ENCODE data around the gene UIMC1.

The UIMC1 gene

DNA sequence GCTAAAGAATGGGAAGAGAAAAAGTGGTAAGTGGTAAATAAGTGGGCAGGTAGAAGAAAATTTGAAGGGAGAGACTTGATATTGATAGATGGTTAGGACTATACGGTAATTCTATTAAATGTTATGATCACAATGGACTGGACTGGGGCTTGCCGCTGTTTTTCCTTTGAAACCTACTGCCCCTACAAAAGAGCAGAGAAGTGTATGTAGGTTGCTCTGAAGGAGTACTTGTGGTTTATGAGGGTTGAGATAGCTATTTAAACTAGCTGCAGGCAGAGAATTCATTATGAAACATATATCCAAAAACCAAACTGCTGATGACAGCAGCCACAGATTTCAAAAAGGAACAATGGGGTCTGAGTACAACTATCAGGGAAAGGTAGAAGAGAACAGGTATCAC is 90.7 kb downstream of the UIMC1 start:
- Histone ChIP-seq H3K9me2 (replicated peaks; ENCODE audit: control insufficient read depth, low read length) (no peaks in the 10 kb centered on the region), H3K79me2 (ENCODE audit: control insufficient read depth, low read length) (no peaks in the 10 kb centered on the region), H3K9me3 (ENCODE audit: control insufficient read depth, insufficient read depth, low read length) (no peaks in the 10 kb centered on the region), H3K4me2 (ENCODE audit: low read length) (no peak overlapping the region), H3K27me3 (ENCODE audit: control insufficient read depth, low read length) (no peaks in the 10 kb centered on the region), H3F3A (ENCODE audit: control insufficient read depth, insufficient read depth) (0 out of 2 replicates have a peak, but pooled peaks cover 2% of the 10 kb centered on the region), H4K20me1 (ENCODE audit: control insufficient read depth, insufficient read depth, low read depth, low read length) (no peaks in the 10 kb centered on the region; the same call in none of the 2 replicates), H3K4me3 (ENCODE audit: low read length) (no peak overlapping the region), H3K36me3 (ENCODE audit: control insufficient read depth, low read length) (peaks cover 72% of the 10 kb centered on the region), H3K4me1 (ENCODE audit: control insufficient read depth, low read length) (no peaks in the 10 kb centered on the region), H3K27ac (ENCODE audit: low read depth, low read length) (no peak overlapping the region)
- TF ChIP-seq, protein P1, sequence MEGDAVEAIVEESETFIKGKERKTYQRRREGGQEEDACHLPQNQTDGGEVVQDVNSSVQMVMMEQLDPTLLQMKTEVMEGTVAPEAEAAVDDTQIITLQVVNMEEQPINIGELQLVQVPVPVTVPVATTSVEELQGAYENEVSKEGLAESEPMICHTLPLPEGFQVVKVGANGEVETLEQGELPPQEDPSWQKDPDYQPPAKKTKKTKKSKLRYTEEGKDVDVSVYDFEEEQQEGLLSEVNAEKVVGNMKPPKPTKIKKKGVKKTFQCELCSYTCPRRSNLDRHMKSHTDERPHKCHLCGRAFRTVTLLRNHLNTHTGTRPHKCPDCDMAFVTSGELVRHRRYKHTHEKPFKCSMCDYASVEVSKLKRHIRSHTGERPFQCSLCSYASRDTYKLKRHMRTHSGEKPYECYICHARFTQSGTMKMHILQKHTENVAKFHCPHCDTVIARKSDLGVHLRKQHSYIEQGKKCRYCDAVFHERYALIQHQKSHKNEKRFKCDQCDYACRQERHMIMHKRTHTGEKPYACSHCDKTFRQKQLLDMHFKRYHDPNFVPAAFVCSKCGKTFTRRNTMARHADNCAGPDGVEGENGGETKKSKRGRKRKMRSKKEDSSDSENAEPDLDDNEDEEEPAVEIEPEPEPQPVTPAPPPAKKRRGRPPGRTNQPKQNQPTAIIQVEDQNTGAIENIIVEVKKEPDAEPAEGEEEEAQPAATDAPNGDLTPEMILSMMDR (IDR thresholded peaks at IDR 0.05; ENCODE audit: low read depth, low read length, poor library complexity, severe bottlenecking), result no peak
- TF ChIP-seq EZH2phosphoT487 (IDR thresholded peaks at IDR 0.05; ENCODE audit: borderline replicate concordance, low read length), result no peak

DNA sequence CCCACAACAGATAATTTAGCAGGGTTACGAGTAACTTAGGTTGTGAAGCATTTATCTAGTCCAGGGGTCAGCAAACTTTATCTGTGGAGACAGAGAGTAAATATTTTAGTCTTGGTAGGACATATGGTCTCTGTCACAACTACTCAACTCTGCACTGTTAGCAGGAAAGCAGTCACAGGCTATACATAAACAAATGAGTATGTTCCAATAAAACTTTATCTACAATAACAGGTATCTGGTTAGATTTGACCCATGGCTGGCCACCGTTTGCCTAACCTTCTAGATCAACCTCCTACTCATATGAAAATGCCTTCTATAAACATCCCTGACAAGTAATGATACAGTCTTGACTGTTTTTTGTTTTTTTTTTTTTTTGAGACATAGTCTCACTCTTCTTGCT is 94.5 kb downstream of the UIMC1 start:
- Histone ChIP-seq H3K79me2 (ENCODE audit: control insufficient read depth, low read length) (no peaks in the 10 kb centered on the region), H3K4me2 (ENCODE audit: low read length) (no peak overlapping the region), H3K4me3 (ENCODE audit: low read length) (no peak overlapping the region), H3K9me2 (replicated peaks; ENCODE audit: control insufficient read depth, low read length) (no peaks in the 10 kb centered on the region), H4K20me1 (ENCODE audit: control insufficient read depth, insufficient read depth, low read depth, low read length) (no peaks in the 10 kb centered on the region; the same call in 1 of the 2 replicates), H3K9me3 (ENCODE audit: control insufficient read depth, insufficient read depth, low read length) (no peaks in the 10 kb centered on the region), H3K27me3 (ENCODE audit: control insufficient read depth, low read length) (no peaks in the 10 kb centered on the region), H3K4me1 (ENCODE audit: control insufficient read depth, low read length) (no peaks in the 10 kb centered on the region), H3F3A (ENCODE audit: control insufficient read depth, insufficient read depth) (0 out of 2 replicates have a peak, but pooled peaks cover 2% of the 10 kb centered on the region), H3K36me3 (ENCODE audit: control insufficient read depth, low read length) (peaks cover 83% of the 10 kb centered on the region), H3K27ac (ENCODE audit: low read depth, low read length) (no peak overlapping the region)
- TF ChIP-seq, protein P1 (IDR thresholded peaks at IDR 0.05; ENCODE audit: low read depth, low read length, poor library complexity, severe bottlenecking), result no peak
- TF ChIP-seq EZH2phosphoT487 (IDR thresholded peaks at IDR 0.05; ENCODE audit: borderline replicate concordance, low read length), result no peak

DNA sequence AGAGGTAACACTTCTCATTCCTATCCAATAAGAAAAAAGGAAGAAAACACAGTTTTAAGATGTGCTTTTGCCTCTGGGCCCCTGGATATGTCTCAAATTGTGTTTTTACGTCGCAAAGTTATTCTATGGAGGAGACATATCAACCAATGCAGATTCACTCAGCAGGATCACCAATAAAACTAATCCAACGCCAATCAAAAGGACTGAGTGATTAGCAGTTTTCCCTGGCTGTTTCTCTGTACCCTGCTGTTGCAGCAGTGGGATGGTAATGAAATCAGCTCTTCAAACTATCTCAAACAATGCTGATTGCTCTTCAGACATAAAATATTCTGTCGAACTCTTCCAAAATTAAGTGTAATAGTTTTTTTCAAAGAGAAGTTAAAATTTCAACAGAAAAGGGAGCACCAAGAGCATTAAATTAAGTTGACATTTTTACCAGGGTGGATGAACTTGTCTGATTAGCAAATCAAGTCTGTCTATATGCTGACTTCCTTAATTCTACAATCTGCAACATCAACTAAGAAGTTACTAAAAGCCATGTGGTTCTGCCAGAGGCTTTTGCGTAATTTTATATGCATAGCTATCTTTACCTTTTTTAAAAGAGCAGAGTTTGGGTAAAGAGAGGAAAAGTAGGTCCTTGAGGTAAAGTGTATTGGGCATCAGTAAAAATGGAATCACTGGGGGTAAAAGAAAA is 97.8 kb downstream of the UIMC1 start:
- no peak overlapping the region for H3K27ac ChIP-seq (ENCODE audit: low read depth, low read length)
- peaks cover 86% of the 10 kb centered on the region for H3K36me3 ChIP-seq (ENCODE audit: control insufficient read depth, low read length)

More for the DNA sequence above, 97.8 kb downstream of the UIMC1 start:
- Histone ChIP-seq H3K79me2 (ENCODE audit: control insufficient read depth, low read length) (no peaks in the 10 kb centered on the region), H3K4me2 (ENCODE audit: low read length) (no peak overlapping the region), H3K27me3 (ENCODE audit: control insufficient read depth, low read length) (no peaks in the 10 kb centered on the region), H3K9me2 (replicated peaks; ENCODE audit: control insufficient read depth, low read length) (no peaks in the 10 kb centered on the region), H3F3A (ENCODE audit: control insufficient read depth, insufficient read depth) (0 out of 2 replicates have a peak, but pooled peaks cover 2% of the 10 kb centered on the region), H3K9me3 (ENCODE audit: control insufficient read depth, insufficient read depth, low read length) (no peaks in the 10 kb centered on the region), H4K20me1 (ENCODE audit: control insufficient read depth, insufficient read depth, low read depth, low read length) (no peaks in the 10 kb centered on the region; the same call in 1 of the 2 replicates), H3K4me3 (ENCODE audit: low read length) (no peak overlapping the region), H3K4me1 (ENCODE audit: control insufficient read depth, low read length) (no peaks in the 10 kb centered on the region)
- TF ChIP-seq EZH2phosphoT487 (IDR thresholded peaks at IDR 0.05; ENCODE audit: borderline replicate concordance, low read length), result no peak
- TF ChIP-seq, protein P1 (IDR thresholded peaks at IDR 0.05; ENCODE audit: low read depth, low read length, poor library complexity, severe bottlenecking), result no peak
